Stimulated activated CD8-positive, alpha-beta memory T cell treated with anti-CD3 and anti-CD28 coated beads, Interleukin-12 subunit alpha, Interleukin-12 subunit beta, amount 100 ng/mL, for 24 hours (primary cell): Measurements from ENCODE around the gene CLEC2A.
"Not testable (repeated sequence)": the region's sequence is repeated elsewhere in the genome, so short reads cannot be mapped to it uniquely, and the experiment has no call there.

ENCODE experiments used
- DNase-seq: peaks from one replicate; pipeline ENCODE4 v3.0.0-alpha.2; 2020; ENCODE audit errors: extremely low read depth

Gene CLEC2A

DNA sequence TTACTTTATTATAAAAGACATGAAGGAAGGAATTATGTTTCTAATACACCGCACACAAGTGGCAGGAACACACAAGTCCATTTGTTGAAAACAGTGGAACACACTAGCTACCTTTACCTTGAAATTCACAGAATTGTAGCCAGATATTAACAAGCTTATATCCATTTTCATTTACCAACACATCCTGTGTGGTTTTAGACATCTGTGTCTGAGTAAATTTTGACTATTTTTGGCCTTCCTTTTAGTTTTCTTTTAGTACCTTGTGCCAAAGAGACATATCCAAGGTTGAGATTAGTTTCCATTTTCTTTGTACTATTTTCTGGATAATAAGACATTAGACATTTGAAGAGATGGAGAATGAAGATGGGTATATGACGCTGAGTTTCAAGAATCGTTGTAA lies 50.9 kb downstream of the CLEC2A start, which contains the start of gene KLRF2:
KLRF2 (plus strand) TSS at position 244 of the 400 bp plus-strand sequence; CDS start at position 351, 107 bp downstream.
- DNase-seq, result no peak

DNA sequence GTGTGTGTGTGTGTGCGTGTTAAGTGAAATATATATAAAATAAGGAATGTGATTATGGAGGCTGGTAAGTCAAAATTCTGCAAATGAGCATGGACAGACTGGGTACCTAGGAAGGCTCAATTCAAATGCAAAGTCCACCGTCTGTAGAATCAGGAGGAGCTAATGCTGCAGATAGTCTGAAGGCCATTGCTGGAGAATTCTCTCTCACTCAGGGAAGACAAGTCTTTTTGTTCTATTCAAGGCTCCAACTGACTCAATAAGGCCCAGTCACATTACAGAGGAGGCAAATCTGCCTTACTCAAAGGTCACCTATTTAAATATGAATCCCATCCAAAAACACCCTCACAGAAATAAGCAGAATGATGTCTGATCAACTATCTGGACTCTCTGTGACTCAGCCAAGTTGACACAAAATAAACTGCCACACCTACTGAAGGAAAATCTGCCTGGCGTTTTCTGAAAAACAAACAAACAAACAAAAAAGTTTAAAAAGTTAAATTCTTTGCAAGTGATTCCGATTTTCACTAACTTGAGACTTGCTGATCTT lies 51.6 kb downstream of the CLEC2A start:
- no peak for DNase-seq

DNA sequence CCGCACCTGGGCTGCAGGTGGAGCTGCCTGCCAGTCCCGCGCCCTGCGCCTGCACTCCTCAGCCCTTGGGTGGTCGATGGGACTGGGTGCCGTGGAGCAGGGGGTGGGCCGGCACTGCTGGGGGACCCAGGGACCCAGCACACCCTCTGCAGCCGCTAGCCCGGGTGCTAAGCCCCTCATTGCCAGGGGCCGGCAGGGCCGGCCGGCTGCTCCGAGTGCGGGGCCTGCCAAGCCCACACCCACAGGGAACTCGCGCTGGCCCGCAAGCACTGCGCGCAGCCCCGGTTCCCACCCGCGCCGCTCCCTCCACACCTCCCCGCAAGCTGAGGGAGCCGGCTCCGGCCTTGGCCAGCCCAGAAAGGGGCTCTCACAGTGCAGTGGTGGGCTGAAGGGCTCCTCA lies 56.0 kb downstream of the CLEC2A start:
- not testable (repeated sequence) for DNase-seq

DNA sequence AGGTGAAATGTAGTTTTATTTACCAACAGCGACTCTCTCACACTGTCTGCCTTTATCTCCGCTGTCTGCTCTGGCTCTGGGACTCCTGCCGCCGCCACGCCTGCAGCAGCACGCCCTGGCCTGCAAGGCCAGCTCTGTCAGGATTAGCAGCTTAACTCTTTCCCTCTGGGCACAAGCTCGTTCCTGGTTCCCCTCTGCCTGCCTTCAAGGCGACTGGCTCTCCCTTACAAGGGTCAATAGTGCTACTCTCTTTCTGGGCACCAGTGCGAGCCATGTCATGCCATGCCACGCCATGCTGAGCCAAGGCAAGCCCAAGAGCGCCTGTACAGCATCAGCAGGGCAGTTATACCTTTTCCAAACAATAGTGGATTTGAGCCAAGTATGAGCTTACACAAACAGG lies 59.4 kb downstream of the CLEC2A start:
- no peak for DNase-seq

DNA sequence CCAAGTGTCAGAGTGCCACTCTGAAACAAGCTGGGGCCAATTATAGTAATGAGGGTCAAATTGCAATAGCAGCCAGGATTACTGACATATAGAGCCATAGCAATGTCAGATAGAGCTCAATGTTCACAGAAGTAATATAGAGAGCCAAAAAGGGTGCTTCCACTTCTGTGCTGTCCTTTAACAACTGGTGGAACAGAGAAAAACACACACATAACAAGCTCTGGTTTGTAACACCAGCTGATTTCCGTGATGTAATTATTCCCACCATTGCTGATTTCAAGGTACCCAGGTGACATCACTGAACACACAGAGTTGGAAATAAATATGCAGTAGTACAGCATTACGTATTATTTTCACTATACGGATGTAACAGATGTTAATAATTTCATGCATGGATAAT lies 60.0 kb downstream of the CLEC2A start:
- DNase-seq, result no peak

DNA sequence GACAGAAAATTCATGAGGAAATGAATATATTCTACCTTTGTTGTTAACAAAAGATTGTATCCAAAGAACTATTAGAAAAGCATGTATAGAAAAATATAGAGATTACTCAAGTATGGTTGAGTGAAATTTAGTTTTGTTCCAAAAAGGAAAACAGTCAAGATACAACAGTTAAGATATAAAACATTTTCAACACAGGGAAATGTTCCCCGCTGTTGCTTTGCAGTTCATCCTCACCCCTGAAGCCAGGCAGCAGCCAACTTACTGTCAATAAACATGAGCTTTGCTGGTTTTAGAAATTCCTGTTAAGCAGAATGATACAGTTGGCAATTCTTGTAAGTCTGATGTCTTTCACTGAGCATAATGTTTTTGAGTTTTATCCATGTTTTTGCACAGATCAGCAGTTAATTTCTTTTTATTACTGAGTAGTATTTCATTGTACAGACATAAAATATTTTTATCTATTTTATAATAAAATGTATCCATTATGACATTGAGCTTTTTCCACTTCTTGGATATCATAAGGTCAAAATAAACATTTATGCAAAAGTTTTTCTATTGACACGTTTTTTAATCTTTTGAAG lies 61.8 kb downstream of the CLEC2A start:
- DNase-seq, result no peak

DNA sequence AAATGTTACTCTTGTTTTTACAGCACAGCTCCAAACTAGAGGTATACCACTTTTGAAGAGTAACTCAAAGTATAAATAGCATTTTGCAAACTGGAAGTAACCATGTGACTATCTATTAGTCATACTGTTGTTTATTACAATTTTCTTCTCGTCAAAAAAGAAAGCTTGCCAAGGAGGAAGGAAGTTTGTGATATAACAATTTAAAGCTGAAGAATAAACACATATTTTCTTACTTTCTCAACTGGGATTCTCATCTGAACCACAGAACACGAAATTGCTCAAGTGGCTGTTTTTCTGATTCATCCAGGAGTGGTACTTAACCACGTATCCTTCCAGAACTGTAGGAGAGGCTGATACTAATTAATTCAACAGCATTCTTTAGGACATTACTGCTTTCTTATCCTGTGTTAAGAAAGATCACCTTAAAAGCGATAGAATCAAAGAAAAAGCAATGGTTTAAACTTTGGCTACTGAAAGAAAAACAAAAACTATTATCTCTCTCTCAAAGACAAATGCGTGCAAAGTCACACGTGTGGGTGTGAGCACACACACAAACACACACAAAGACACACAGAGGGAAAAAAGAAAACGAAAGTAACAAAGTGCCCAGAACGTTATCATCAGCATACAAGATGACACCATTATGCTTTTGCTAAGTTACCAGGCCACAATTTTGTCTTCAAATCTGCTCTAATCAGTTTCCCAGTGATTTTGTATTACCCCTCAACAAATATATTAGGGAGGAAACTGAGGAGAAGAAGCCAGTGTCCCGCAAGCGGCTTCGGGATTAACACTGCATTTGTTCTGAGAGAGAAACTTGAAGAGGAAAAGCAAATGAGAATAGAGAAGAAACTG lies 62.6 kb downstream of the CLEC2A start, which contains the start of gene CLEC2B:
CLEC2B (minus strand) TSS at position 48 of the 855 bp plus-strand sequence.
- DNase-seq, result no peak

DNA sequence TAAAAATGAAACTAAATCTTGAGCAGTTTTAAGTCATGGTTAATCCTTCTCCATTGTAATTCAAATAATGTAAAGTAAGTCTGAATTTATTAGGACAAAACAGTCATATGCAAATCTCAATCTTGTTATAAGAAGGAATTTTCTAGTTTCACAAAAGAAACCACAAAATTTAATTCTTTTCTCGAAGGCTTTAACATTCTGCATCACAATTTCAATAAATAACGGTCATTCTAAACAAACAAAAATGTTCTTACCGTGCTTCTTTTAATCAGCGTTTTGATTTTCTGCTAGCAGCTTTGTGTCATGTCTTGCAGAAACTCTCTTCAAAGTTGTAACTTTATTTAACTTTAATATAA lies 63.2 kb downstream of the CLEC2A start:
- no peak for DNase-seq

DNA sequence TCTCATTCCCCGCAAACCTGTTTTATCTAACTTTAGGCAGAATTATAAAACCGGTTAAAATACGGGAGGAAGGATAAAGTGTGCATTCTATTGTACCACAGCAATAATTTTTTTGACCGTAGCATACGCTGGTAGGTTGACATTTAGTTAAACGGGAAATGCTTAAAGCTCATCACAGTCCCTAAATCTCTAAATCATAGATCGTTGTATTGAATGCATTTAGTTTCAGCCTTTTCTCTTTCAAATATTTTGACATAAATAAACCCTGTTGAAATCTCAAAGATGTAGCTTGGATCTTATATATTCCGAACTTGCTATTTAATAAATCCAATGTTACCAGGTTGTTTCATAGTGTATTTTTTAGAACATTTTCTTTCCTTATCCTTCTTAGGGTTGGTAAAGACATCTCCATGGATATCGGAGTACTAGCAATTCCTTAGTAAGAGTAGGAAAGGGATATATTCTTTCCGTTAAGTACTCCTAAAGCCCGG lies 63.8 kb downstream of the CLEC2A start:
- DNase-seq, result no peak

DNA sequence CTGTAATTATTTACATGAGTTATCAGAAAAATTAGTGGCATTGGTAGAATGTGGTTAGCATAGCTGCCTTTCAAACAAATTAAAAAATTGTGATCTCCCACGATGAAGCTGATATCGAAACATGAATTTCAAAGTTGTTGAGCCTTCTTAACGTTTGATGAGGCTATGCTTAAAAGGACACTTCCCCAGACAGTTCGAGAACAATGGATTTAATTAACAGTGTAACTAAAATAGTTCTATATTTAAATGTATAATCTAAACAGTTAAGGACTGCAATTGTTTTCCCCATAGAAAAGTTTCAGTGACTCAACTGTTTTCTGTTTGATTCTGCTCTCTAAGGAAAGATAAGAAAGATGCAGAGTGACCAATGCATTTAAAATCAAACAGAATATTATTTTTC lies 64.6 kb downstream of the CLEC2A start:
- no peak for DNase-seq

DNA sequence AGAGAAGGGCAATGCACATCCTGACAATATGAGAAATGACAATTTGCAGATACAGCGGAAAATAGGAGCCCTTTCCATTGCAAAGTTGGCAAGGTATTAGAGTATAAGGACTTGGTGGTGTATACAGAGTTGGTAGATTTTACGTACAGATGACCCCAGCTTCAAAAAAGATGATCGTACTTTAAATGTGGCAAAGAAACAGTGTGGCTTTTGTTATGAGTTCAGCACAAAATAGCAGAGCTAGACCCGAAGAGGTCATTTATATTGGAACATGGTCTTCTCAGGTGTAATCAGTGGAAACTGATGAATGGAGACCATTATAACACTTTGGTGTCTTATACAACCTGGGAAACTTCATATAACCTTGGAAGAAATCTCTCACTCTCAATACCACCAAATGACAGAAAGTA lies 65.3 kb downstream of the CLEC2A start:
- no peak for DNase-seq

DNA sequence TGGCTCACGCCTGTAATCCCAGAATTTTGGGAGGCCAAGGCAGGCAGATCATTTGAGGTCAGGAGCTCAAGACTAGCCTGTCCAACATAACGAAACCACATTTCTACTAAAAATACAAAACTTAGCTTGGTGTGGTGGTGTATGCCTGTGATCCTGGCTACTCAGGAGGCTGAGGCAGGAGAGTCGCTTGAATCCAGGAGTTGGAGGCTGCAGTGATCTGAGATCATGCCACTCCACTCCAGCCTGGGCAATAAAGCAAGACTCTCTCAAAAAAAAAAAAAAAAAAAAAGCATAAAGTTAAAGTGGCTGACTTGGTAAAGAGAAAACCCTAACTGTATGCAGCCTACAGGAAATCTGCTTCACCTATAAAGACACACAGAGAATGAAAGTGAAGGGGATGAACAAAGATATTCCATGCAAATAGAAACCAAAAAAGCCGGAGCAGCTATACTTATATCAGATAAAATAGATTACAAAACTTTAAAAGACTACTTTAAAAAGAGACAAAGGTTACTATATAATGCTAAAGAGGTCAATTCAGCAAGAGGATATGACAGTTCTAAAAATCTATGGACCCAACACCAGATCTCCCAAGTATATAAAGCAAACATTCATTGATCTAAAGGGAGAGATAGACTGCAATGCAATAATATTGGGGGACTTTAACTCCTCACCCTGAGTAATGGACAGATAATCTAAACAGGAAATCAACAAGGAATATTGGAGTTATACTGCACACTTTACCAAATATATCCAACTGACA lies 67.1 kb downstream of the CLEC2A start:
- no peak for DNase-seq
